ENCODE measurements around the gene PRTN3. TPM values are rescaled to one million over a fixed set of nuclear protein-coding genes. Genes with fewer than 3 reads are reported as not detected.

PRTN3 gene
- total RNA-seq, 1 experiment from 2014 or later: 2.7 TPM

- BruUV-seq (replicated peaks): no TSS peak
- peak; percentile 56 for DNase-seq (ENCODE audit: low read depth, low spot score)
- peak; percentile 63 for ATAC-seq
Measured at GRCh38 chr19:873084-873483, 32.3 kb downstream of the PRTN3 start.

More at GRCh38 chr19:873084-873483, 32.3 kb downstream of the PRTN3 start:
- Histone ChIP-seq H3K9me2 (ENCODE audit: insufficient read depth) (no peaks in the 10 kb centered on the region), H3K9ac (ENCODE audit: low read length) (no peak overlapping the region), H3K4me3 (replicated peaks in 1 of 2; ENCODE audit: low read depth in 1 of 2, low read length in 2 of 2) (no peak overlapping the region), H3K4me2 (ENCODE audit: low read length) (peak overlapping the region; percentile 28; the same call in 1 of the 2 replicates), H3K4me1 (ENCODE audit: control insufficient read depth in 1 of 2, insufficient read depth in 2 of 2, low read length in 2 of 2) (peaks cover 19 to 36% of the 10 kb centered on the region in 2 experiments), H3K79me2 (ENCODE audit: insufficient read depth, low read length) (no peaks in the 10 kb centered on the region), H3K27ac (ENCODE audit: low read depth, low read length) (peak overlapping the region; percentile 29; the same call in 1 of the 2 replicates), H3K9me3 (ENCODE audit: control insufficient read depth in 1 of 2, insufficient read depth in 1 of 2, low read depth in 1 of 2, low read length in 2 of 2) (no peaks in the 10 kb centered on the region), H2AFZ (ENCODE audit: low read depth, low read length, poor library complexity, severe bottlenecking) (no peak overlapping the region), H4K20me1 (ENCODE audit: insufficient read depth) (no peaks in the 10 kb centered on the region), H3K27me3 (ENCODE audit: insufficient read depth, low read length) (no peaks in the 10 kb centered on the region), H3K36me3 (ENCODE audit: control insufficient read depth in 1 of 2, insufficient read depth in 2 of 2, low read length in 2 of 2) (peaks cover 5 to 18% of the 10 kb centered on the region in 2 experiments; a peak in 2 of 4 replicates)
- TF ChIP-seq FOSL1 (IDR thresholded peaks at IDR 0.05; ENCODE audit: low read depth) (no peak), ZBTB33 (IDR thresholded peaks at IDR 0.05; ENCODE audit: extremely low read depth, insufficient replicate concordance, low read length) (no peak), POLR2AphosphoS5 (IDR thresholded peaks at IDR 0.05; ENCODE audit: low read depth, low read length) (no peak), JUND (IDR thresholded peaks at IDR 0.05) (no peak), CEBPB (IDR thresholded peaks at IDR 0.05; ENCODE audit: low read depth) (no peak), POLR2A (IDR thresholded peaks at IDR 0.05; ENCODE audit: borderline replicate concordance, extremely low read depth, insufficient read depth, insufficient read length) (no peak), ZNF274 (IDR thresholded peaks at IDR 0.05; ENCODE audit: low read depth, low read length) (no peak), MAX (IDR thresholded peaks at IDR 0.05) (no peak), EGR1 (IDR thresholded peaks at IDR 0.05; ENCODE audit: low read depth) (no peak), CTCF (IDR thresholded peaks at IDR 0.05 in 2 of 3, conservative IDR thresholded peaks at IDR 0.05 in 1 of 3; ENCODE audit: borderline replicate concordance in 1 of 3, insufficient read depth in 1 of 3, low read depth in 2 of 3, low read length in 2 of 3) (no peak)
- ChIA-PET RAD21 (ENCODE audit: low non-redundant PET in 1 of 2, low total read pairs in 2 of 2, uncharacterized antibody in 2 of 2, unreplicated experiment in 2 of 2) (no interaction called here), CTCF (interaction anchor here (0.5 kb wide), 1 partner anchor 363 kb away, joined by 3 read pairs; no protein-coding TSS in a partner anchor), POLR2A (interaction anchor here (1.4 kb wide), 1 partner anchor 20 kb away, joined by 5 read pairs; the partner anchor contains the start of genes MED16 and RNU6-9)
- intact Hi-C loops (cut with micrococcal nuclease): no loop called here

All from HCT116 (cell line).